Stimulated activated CD8-positive, alpha-beta memory T cell treated with anti-CD3 and anti-CD28 coated beads, Interleukin-15, amount 100 ng/mL, for 48 hours (primary cell): ENCODE results near the gene LLGL1.

Experiments
- DNase-seq, 2 donors: peaks; one replicate each; pipeline ENCODE4 v3.0.0-alpha.2; 2020; ENCODE audit warnings: low read depth in 2 of 2

Gene LLGL1

GRCh38 chr17:18229771-18230170 lies 4.3 kb downstream of the LLGL1 start:
- DNase-seq = no peak

- no peak for DNase-seq
Measured at GRCh38 chr17:18230288-18231141, 5.1 kb downstream of the LLGL1 start.

GRCh38 chr17:18231164-18231563 lies 5.7 kb downstream of the LLGL1 start:
- no peak for DNase-seq

GRCh38 chr17:18233803-18234518 lies 8.5 kb downstream of the LLGL1 start:
- no peak for DNase-seq

GRCh38 chr17:18234853-18235380 lies 9.5 kb downstream of the LLGL1 start:
- no peak for DNase-seq

- DNase-seq = peak; percentile 55
Measured at GRCh38 chr17:18235743-18236256, 10.4 kb downstream of the LLGL1 start.

- no peak for DNase-seq
Measured at GRCh38 chr17:18236494-18236893, 11.1 kb downstream of the LLGL1 start.

- DNase-seq = no peak
Measured at GRCh38 chr17:18237461-18237860, 12.0 kb downstream of the LLGL1 start.

- DNase-seq = no peak
Measured at GRCh38 chr17:18238299-18238698, 12.9 kb downstream of the LLGL1 start.

GRCh38 chr17:18240449-18240848 lies 15.0 kb downstream of the LLGL1 start:
- DNase-seq = no peak

GRCh38 chr17:18241229-18241871 lies 15.9 kb downstream of the LLGL1 start:
- DNase-seq = no peak

GRCh38 chr17:18245038-18245776 lies 19.8 kb downstream of the LLGL1 start:
- DNase-seq = no peak

GRCh38 chr17:18246109-18246725 lies 20.8 kb downstream of the LLGL1 start:
- DNase-seq = no peak

GRCh38 chr17:18246880-18247612 lies 21.6 kb downstream of the LLGL1 start:
- DNase-seq = peak in 1 of 2 donors; percentile 34

GRCh38 chr17:18247613-18248001 lies 22.2 kb downstream of the LLGL1 start:
- DNase-seq = no peak

- DNase-seq = peak in 1 of 2 donors; percentile 39
Measured at GRCh38 chr17:18248300-18248731, 22.9 kb downstream of the LLGL1 start.

GRCh38 chr17:18248811-18249210 lies 23.4 kb downstream of the LLGL1 start:
- DNase-seq = no peak

- no peak for DNase-seq
Measured at GRCh38 chr17:18250259-18250658, 24.8 kb downstream of the LLGL1 start.

- no peak for DNase-seq
Measured at GRCh38 chr17:18250708-18251107, 25.3 kb downstream of the LLGL1 start.

- DNase-seq = no peak
Measured at GRCh38 chr17:18251204-18251603, 25.8 kb downstream of the LLGL1 start.
